Liver (tissue), 9 donors: ENCODE results near the gene GSK3B. TPM values are rescaled to one million over a fixed set of nuclear protein-coding genes. Genes with fewer than 3 reads are reported as not detected.

Experiments used
- DNase-seq: peaks from one replicate; pipeline ENCODE4 v3.0.0-alpha.2; 2017; ENCODE audit warnings: low spot score
- H3K27ac ChIP-seq, 2 donors: one replicate each; pipeline ENCODE4 v1.7.0; 2013; ENCODE audit warnings: inconsistent platforms in 2 of 2, low read length in 2 of 2, control low read depth in 1 of 2, low read depth in 1 of 2, mild to moderate bottlenecking in 1 of 2
- H3K27me3 ChIP-seq, 4 donors: one replicate each; pipeline versions ENCODE4 v1.6.1 to v1.7.0; 2013; ENCODE audit warnings: low read length in 3 of 4, inconsistent platforms in 1 of 4, mild to moderate bottlenecking in 1 of 4, moderate library complexity in 1 of 4; ENCODE audit not compliant: control insufficient read depth in 4 of 4, insufficient read depth in 4 of 4
- H3K36me3 ChIP-seq, 4 donors: one replicate each; pipeline versions ENCODE4 v1.6.1 to v1.7.0; 2013; ENCODE audit warnings: low read length in 3 of 4, mild to moderate bottlenecking in 3 of 4, low read depth in 1 of 4, moderate library complexity in 1 of 4; ENCODE audit not compliant: control insufficient read depth in 4 of 4, insufficient read depth in 3 of 4
- H3K4me1 ChIP-seq, 4 donors: one replicate each; pipeline versions ENCODE4 v1.6.1 to v1.7.0; 2013; ENCODE audit warnings: low read length in 3 of 4, mild to moderate bottlenecking in 3 of 4, moderate library complexity in 1 of 4; ENCODE audit not compliant: control insufficient read depth in 4 of 4, insufficient read depth in 4 of 4
- H3K4me3 ChIP-seq, 3 donors: one replicate each; pipeline versions ENCODE4 v1.6.1 to v1.7.0; 2013; ENCODE audit warnings: low read length in 3 of 3, control low read depth in 1 of 3, low read depth in 1 of 3, mild to moderate bottlenecking in 1 of 3
- H3K9ac ChIP-seq, 2 donors: one replicate each; pipeline ENCODE4 v1.7.0; 2013; ENCODE audit warnings: low read length in 2 of 2, mild to moderate bottlenecking in 2 of 2, moderate library complexity in 2 of 2, control low read depth in 1 of 2, low read depth in 1 of 2
- H3K9me3 ChIP-seq, 4 donors: one replicate each; pipeline versions ENCODE4 v1.6.1 to v1.7.0; 2013; ENCODE audit warnings: low read length in 3 of 4; ENCODE audit not compliant: control insufficient read depth in 4 of 4
- EGR1 ChIP-seq, 2 donors: IDR thresholded peaks; 2 replicates each; pipeline ENCODE4 v1.6.1; 2016 to 2018; ENCODE audit warnings: antibody characterized with exemption in 2 of 2, low read depth in 2 of 2
- FOXA1 ChIP-seq: IDR thresholded peaks from 2 replicates; pipeline ENCODE4 v1.6.1; 2016; ENCODE audit warnings: antibody characterized with exemption
- FOXA2 ChIP-seq: IDR thresholded peaks from 2 replicates; pipeline ENCODE4 v1.6.1; 2016; ENCODE audit warnings: antibody characterized with exemption
- GABPA ChIP-seq, 2 donors: IDR thresholded peaks in 1 of 2; conservative IDR thresholded peaks in 1 of 2; 2 replicates each; pipeline ENCODE4 v1.6.1; 2016; ENCODE audit warnings: antibody characterized with exemption in 2 of 2, mild to moderate bottlenecking in 1 of 2, moderate library complexity in 1 of 2
- HNF4A ChIP-seq, 2 donors: conservative IDR thresholded peaks; 2 replicates each; pipeline ENCODE4 v1.6.1; 2016; ENCODE audit warnings: antibody characterized with exemption in 2 of 2, mild to moderate bottlenecking in 2 of 2
- HNF4G ChIP-seq: IDR thresholded peaks from 2 replicates; pipeline ENCODE4 v1.6.1; 2016; ENCODE audit warnings: antibody characterized with exemption
- JUND ChIP-seq, 2 donors: IDR thresholded peaks; 2 replicates each; pipeline ENCODE4 v1.6.1; 2016; ENCODE audit warnings: antibody characterized with exemption in 2 of 2
- NR2F2 ChIP-seq: IDR thresholded peaks from 2 replicates; pipeline ENCODE4 v1.6.1; 2016; ENCODE audit warnings: antibody characterized with exemption
- RAD21 ChIP-seq, 2 donors: IDR thresholded peaks; 2 replicates each; pipeline ENCODE4 v1.6.1; 2016; ENCODE audit warnings: antibody characterized with exemption in 2 of 2, mild to moderate bottlenecking in 2 of 2
- RXRA ChIP-seq, 2 donors: IDR thresholded peaks; 2 replicates each; pipeline ENCODE4 v1.6.1; 2017 to 2018; ENCODE audit warnings: antibody characterized with exemption in 2 of 2, mild to moderate bottlenecking in 1 of 2
- SP1 ChIP-seq: IDR thresholded peaks from 2 replicates; pipeline ENCODE4 v1.6.1; 2018; ENCODE audit warnings: antibody characterized with exemption, mild to moderate bottlenecking
- TAF1 ChIP-seq: conservative IDR thresholded peaks from 2 replicates; pipeline ENCODE4 v1.6.1; 2016; ENCODE audit warnings: antibody characterized with exemption, mild to moderate bottlenecking
- YY1 ChIP-seq: IDR thresholded peaks from 2 replicates; pipeline ENCODE4 v1.6.1; 2016; ENCODE audit warnings: antibody characterized with exemption, mild to moderate bottlenecking
- WGBS: extraction: QIAGEN DNeasy Blood & Tissue Kit; methylation state at CpG from one replicate; pipeline ENCODE4 v1.1.7; 2013; 5-methylcytosine and 5-hydroxymethylcytosine counted together
- polyA plus RNA-seq, 2 donors: library from polyadenylated mRNA; stranded (reverse) in 1 of 2; unstranded in 1 of 2; fragments of 200-250 nt in 1 of 2; fragments of >200 nt in 1 of 2; fragmentation: Nextera tagmentation in 1 of 2; extraction: Ambion mirVana in 1 of 2; gene quantifications; one replicate each; pipeline versions ENCODE4 v1.2.1 to v1.2.3, GENCODE V29; 2013 to 2015
- total RNA-seq, 2 donors: library from RNA; depleted of rRNA; stranded (reverse); fragments of >200 nt; gene quantifications; one replicate each; pipeline ENCODE4 v1.2.3, GENCODE V29; 2014
- TF ChIP-seq, protein P1 (sequence below): fragments of 150-350 bp; IDR thresholded peaks from 2 replicates; pipeline ENCODE4 v1.5.1; 2017; ENCODE audit warnings: improper control_type of control experiment, low read depth, low read length; ENCODE audit not compliant: missing input control
- TF ChIP-seq, protein P2 (sequence below): IDR thresholded peaks from 2 replicates; pipeline ENCODE4 v1.6.1; 2016; ENCODE audit warnings: antibody characterized with exemption
- TF ChIP-seq, protein P3 (sequence below): IDR thresholded peaks from 2 replicates; pipeline ENCODE4 v1.6.1; 2016; ENCODE audit warnings: antibody characterized with exemption, mild to moderate bottlenecking
- donor health status: healthy.
- donor health status: healthy.
- donor health status: healthy.
- donor health status: healthy.
- donor health status: healthy.

Gene GSK3B
- total and polyA plus RNA-seq, 4 donors, result 10.5 to 20.8 (median 18.5) TPM

DNA sequence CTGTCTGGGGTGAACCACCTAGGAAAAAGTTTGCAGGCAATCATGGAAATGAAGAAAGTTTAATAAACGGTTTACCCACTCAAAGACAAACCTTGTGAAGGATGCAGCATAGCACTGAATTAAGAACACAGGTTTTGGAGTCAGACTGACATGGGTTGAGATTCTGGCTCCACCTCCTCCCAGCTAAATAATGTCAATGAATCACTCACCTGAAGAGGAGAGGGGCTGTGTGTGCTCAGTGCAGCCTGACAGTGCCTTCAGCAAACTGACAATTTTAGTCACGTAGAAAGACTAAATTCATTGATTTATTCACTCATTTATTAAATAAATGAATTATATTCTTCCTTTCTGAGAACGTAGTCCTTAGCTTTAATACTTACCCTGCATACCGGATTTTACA is 293.4 kb downstream of the GSK3B start:
- no peak for TF ChIP-seq FOXA1
- no peak for TF ChIP-seq RAD21 (IDR thresholded peaks at IDR 0.05)
- no peak for TF ChIP-seq HNF4A (conservative IDR thresholded peaks at IDR 0.05)
- TF ChIP-seq JUND (IDR thresholded peaks at IDR 0.05), result no peak
- TF ChIP-seq, protein P1, sequence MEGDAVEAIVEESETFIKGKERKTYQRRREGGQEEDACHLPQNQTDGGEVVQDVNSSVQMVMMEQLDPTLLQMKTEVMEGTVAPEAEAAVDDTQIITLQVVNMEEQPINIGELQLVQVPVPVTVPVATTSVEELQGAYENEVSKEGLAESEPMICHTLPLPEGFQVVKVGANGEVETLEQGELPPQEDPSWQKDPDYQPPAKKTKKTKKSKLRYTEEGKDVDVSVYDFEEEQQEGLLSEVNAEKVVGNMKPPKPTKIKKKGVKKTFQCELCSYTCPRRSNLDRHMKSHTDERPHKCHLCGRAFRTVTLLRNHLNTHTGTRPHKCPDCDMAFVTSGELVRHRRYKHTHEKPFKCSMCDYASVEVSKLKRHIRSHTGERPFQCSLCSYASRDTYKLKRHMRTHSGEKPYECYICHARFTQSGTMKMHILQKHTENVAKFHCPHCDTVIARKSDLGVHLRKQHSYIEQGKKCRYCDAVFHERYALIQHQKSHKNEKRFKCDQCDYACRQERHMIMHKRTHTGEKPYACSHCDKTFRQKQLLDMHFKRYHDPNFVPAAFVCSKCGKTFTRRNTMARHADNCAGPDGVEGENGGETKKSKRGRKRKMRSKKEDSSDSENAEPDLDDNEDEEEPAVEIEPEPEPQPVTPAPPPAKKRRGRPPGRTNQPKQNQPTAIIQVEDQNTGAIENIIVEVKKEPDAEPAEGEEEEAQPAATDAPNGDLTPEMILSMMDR, result no peak
- no peak for TF ChIP-seq GABPA (IDR thresholded peaks at IDR 0.05 in 1 of 2, conservative IDR thresholded peaks at IDR 0.05 in 1 of 2)
- no peak for TF ChIP-seq YY1
- TF ChIP-seq, protein P2, sequence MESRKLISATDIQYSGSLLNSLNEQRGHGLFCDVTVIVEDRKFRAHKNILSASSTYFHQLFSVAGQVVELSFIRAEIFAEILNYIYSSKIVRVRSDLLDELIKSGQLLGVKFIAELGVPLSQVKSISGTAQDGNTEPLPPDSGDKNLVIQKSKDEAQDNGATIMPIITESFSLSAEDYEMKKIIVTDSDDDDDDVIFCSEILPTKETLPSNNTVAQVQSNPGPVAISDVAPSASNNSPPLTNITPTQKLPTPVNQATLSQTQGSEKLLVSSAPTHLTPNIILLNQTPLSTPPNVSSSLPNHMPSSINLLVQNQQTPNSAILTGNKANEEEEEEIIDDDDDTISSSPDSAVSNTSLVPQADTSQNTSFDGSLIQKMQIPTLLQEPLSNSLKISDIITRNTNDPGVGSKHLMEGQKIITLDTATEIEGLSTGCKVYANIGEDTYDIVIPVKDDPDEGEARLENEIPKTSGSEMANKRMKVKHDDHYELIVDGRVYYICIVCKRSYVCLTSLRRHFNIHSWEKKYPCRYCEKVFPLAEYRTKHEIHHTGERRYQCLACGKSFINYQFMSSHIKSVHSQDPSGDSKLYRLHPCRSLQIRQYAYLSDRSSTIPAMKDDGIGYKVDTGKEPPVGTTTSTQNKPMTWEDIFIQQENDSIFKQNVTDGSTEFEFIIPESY, result no peak
- TF ChIP-seq SP1, result no peak
- TF ChIP-seq FOXA2, result no peak
- TF ChIP-seq, protein P3, sequence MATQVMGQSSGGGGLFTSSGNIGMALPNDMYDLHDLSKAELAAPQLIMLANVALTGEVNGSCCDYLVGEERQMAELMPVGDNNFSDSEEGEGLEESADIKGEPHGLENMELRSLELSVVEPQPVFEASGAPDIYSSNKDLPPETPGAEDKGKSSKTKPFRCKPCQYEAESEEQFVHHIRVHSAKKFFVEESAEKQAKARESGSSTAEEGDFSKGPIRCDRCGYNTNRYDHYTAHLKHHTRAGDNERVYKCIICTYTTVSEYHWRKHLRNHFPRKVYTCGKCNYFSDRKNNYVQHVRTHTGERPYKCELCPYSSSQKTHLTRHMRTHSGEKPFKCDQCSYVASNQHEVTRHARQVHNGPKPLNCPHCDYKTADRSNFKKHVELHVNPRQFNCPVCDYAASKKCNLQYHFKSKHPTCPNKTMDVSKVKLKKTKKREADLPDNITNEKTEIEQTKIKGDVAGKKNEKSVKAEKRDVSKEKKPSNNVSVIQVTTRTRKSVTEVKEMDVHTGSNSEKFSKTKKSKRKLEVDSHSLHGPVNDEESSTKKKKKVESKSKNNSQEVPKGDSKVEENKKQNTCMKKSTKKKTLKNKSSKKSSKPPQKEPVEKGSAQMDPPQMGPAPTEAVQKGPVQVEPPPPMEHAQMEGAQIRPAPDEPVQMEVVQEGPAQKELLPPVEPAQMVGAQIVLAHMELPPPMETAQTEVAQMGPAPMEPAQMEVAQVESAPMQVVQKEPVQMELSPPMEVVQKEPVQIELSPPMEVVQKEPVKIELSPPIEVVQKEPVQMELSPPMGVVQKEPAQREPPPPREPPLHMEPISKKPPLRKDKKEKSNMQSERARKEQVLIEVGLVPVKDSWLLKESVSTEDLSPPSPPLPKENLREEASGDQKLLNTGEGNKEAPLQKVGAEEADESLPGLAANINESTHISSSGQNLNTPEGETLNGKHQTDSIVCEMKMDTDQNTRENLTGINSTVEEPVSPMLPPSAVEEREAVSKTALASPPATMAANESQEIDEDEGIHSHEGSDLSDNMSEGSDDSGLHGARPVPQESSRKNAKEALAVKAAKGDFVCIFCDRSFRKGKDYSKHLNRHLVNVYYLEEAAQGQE, result no peak
- TF ChIP-seq TAF1, result no peak
- no peak for TF ChIP-seq EGR1 (IDR thresholded peaks at IDR 0.05; ENCODE audit: low read depth in 2 of 2)
- Histone ChIP-seq H3K27me3 (no peaks in the 10 kb centered on the region), H3K4me1 (peaks cover 3 to 42% (median 19%) of the 10 kb centered on the region in 4 donors), H3K9me3 (no peaks in the 10 kb centered on the region), H3K9ac (no peak overlapping the region), H3K4me3 (no peak overlapping the region), H3K36me3 (peaks cover 0 to 3% (median 0%) of the 10 kb centered on the region in 4 donors), H3K27ac (no peak overlapping the region)
- DNase-seq, result no peak
- WGBS, result 89% methylated on average over 4 of the region's 4 CpGs

DNA sequence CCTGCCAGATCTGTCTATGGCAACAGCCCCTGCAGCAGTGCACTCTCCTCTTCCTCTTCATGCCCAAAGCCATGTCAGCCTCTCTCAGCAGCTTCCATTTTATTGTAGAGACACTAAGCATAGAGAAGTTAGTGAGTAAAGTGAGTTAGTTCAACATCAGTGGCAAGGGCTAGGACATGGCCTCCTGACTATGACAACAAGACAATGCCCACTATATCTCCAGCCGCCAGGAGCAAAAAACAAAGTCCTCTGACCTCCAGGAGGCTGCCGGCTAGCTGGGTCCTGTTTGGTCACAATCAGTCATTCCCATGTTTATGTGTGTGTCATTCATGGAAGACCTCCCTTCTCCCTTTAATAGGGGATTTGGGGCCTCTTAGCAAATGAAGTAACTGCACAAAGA is 297.5 kb downstream of the GSK3B start:
- H3K27ac ChIP-seq, result peak overlapping the region; percentile 62 to 67

More for the DNA sequence above, 297.5 kb downstream of the GSK3B start:
- H3K27me3 ChIP-seq, result no peaks in the 10 kb centered on the region
- peaks cover 8 to 78% (median 47%) of the 10 kb centered on the region in 4 donors for H3K4me1 ChIP-seq
- DNase-seq, result no peak
- H3K9me3 ChIP-seq, result no peaks in the 10 kb centered on the region
- no peak overlapping the region for H3K9ac ChIP-seq
- H3K36me3 ChIP-seq, result peaks cover 0 to 3% (median 0%) of the 10 kb centered on the region in 4 donors
- TF ChIP-seq TAF1 (no peak), NR2F2 (no peak), YY1 (peak; percentile 34), GABPA (IDR thresholded peaks at IDR 0.05 in 1 of 2, conservative IDR thresholded peaks at IDR 0.05 in 1 of 2) (no peak), FOXA2 (peak; percentile 9), RXRA (IDR thresholded peaks at IDR 0.05) (peak in 1 of 2 donors; percentile 44), FOXA1 (no peak), HNF4A (conservative IDR thresholded peaks at IDR 0.05) (peak; percentile 35 to 61), HNF4G (no peak)
- TF ChIP-seq, protein P2, result no peak
- no peak overlapping the region for H3K4me3 ChIP-seq
- 34% methylated on average over 2 of the region's 2 CpGs for WGBS
